ENCODE measurements around the gene SLC9A9. TPM values are rescaled to one million over a fixed set of nuclear protein-coding genes. Genes with fewer than 3 reads are reported as not detected.
"Not testable (repeated sequence)": the region's sequence is repeated elsewhere in the genome, so short reads cannot be mapped to it uniquely, and the experiment has no call there.

SLC9A9 gene
- total RNA-seq, 6 experiments from 2014 or later, result 0.10 to 0.55 (median 0.33) TPM; not detected in 2

- H3K4me1 Mint-ChIP-seq (ENCODE audit: low read depth), result peaks cover 30% of the 10 kb centered on the region
- H3K36me3 Mint-ChIP-seq (ENCODE audit: low read depth), result no peaks in the 10 kb centered on the region
- TF ChIP-seq, protein P1, sequence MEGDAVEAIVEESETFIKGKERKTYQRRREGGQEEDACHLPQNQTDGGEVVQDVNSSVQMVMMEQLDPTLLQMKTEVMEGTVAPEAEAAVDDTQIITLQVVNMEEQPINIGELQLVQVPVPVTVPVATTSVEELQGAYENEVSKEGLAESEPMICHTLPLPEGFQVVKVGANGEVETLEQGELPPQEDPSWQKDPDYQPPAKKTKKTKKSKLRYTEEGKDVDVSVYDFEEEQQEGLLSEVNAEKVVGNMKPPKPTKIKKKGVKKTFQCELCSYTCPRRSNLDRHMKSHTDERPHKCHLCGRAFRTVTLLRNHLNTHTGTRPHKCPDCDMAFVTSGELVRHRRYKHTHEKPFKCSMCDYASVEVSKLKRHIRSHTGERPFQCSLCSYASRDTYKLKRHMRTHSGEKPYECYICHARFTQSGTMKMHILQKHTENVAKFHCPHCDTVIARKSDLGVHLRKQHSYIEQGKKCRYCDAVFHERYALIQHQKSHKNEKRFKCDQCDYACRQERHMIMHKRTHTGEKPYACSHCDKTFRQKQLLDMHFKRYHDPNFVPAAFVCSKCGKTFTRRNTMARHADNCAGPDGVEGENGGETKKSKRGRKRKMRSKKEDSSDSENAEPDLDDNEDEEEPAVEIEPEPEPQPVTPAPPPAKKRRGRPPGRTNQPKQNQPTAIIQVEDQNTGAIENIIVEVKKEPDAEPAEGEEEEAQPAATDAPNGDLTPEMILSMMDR (IDR thresholded peaks at IDR 0.05), result no peak
- H3K4me3 Mint-ChIP-seq, result no peak overlapping the region
- no peaks in the 10 kb centered on the region; the same call in none of the 2 replicates for H3K27me3 Mint-ChIP-seq (ENCODE audit: insufficient read depth)
- H3K9me3 Mint-ChIP-seq, result no peaks in the 10 kb centered on the region
- no peak overlapping the region for H3K27ac Mint-ChIP-seq
- no peak for DNase-seq
Observed at GRCh38 chr3:143437405-143437804, 410.9 kb downstream of the SLC9A9 start.

DNA sequence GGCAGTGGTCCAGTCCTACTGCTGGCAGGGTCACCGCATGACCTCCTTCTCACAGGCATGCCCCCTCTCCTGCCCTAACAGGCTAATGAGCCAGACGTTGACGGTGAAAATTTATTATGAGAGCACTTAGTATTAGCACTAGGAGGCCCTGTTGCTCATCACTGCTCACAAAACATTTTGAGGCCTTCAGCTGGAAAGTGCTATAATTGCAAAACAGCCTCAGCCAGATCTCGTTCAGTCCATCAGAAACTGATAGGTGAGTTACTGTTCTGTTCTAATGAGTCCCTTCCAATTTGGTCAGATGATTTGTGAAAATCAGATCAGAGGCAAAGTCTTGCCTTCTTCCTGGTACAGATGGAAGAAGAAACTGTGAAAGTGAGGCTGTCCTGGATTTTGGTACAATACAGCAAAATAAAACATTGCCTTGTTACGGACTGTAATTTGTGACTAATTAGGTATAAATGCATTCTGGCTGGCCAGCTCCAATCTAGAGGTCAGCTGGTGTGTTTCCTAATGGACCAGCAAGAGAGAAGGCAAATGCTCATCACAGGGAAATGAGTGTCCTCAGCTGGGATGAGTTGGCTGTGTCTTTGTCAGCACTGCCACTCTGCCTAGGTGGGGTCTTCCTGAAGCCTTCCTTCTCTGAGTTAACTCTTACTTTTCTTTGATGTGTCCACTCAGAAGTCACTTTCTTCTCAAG, 411.9 kb downstream of the SLC9A9 start:
- TF ChIP-seq, protein P1 (IDR thresholded peaks at IDR 0.05), result no peak
- Mint-ChIP-seq H3K27me3 (ENCODE audit: insufficient read depth) (no peaks in the 10 kb centered on the region; the same call in none of the 2 replicates), H3K27ac (no peak overlapping the region), H3K9me3 (no peaks in the 10 kb centered on the region), H3K4me3 (no peak overlapping the region), H3K4me1 (ENCODE audit: low read depth) (peaks cover 30% of the 10 kb centered on the region), H3K36me3 (ENCODE audit: low read depth) (no peaks in the 10 kb centered on the region)
- peak; percentile 43 for DNase-seq

GRCh38 chr3:143433787-143434378, 414.4 kb downstream of the SLC9A9 start:
- DNase-seq, result no peak
- H3K27me3 Mint-ChIP-seq (ENCODE audit: insufficient read depth), result no peaks in the 10 kb centered on the region; the same call in 1 of the 2 replicates

GRCh38 chr3:143431298-143431697, 417.0 kb downstream of the SLC9A9 start:
- H3K27ac Mint-ChIP-seq; H3K9me3 Mint-ChIP-seq; H3K36me3 Mint-ChIP-seq (ENCODE audit: low read depth); DNase-seq; H3K4me3 Mint-ChIP-seq; H3K27me3 Mint-ChIP-seq (ENCODE audit: insufficient read depth): not testable (repeated sequence)
- H3K4me1 Mint-ChIP-seq (ENCODE audit: low read depth), result peaks cover 14% of the 10 kb centered on the region

More at GRCh38 chr3:143433787-143434378, 414.4 kb downstream of the SLC9A9 start:
- TF ChIP-seq, protein P1 (IDR thresholded peaks at IDR 0.05), result peak; percentile 67
- H3K27ac Mint-ChIP-seq, result no peak overlapping the region
- no peak overlapping the region for H3K4me3 Mint-ChIP-seq
- H3K36me3 Mint-ChIP-seq (ENCODE audit: low read depth), result no peaks in the 10 kb centered on the region
- H3K4me1 Mint-ChIP-seq (ENCODE audit: low read depth), result peaks cover 26% of the 10 kb centered on the region
- H3K9me3 Mint-ChIP-seq, result no peaks in the 10 kb centered on the region

DNA sequence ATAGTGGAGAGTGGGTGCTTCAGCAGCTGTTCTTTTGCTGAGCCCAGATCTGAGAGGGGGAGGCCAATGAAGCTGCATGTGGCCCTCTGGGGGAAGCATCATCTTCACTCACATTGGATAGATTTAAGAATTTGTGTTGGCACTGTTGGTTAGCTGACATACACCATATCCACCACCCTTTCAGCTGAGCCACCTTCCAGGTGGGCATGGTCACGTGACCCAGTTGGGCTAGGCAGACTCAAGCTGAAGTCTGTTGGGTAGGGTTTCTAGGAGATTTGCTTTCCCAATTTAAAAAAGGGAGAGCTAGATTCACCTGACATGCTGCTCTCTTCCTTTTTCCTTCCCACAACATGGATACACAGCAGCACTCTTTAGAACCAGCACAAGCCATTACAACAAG, 417.7 kb downstream of the SLC9A9 start:
- no peak for DNase-seq
- Mint-ChIP-seq H3K27me3 (ENCODE audit: insufficient read depth) (no peaks in the 10 kb centered on the region), H3K27ac (no peak overlapping the region), H3K4me3 (no peak overlapping the region), H3K4me1 (ENCODE audit: low read depth) (peaks cover 7% of the 10 kb centered on the region; the same call in 1 of the 2 replicates), H3K9me3 (no peaks in the 10 kb centered on the region), H3K36me3 (ENCODE audit: low read depth) (no peaks in the 10 kb centered on the region)
- TF ChIP-seq, protein P1 (IDR thresholded peaks at IDR 0.05), result no peak
